Loucy (cell line): Measurements from ENCODE around the gene CNNM3.
"Not testable (repeated sequence)": the region's sequence is repeated elsewhere in the genome, so short reads cannot be mapped to it uniquely, and the experiment has no call there.

Experiments
- H2AFZ ChIP-seq: fragments of 200-600 bp; sonication (generic); 2 replicates; pipeline ENCODE4 v1.6.0; 2016; ENCODE audit warnings: antibody characterized with exemption, mild to moderate bottlenecking, low read length, moderate library complexity
- H3F3A ChIP-seq: fragments of 200-600 bp; 2 replicates; pipeline ENCODE4 v1.6.0; 2016; ENCODE audit warnings: antibody characterized with exemption, low read depth, mild to moderate bottlenecking
- H3K27me3 ChIP-seq: fragments of 200-600 bp; sonication (generic); 2 replicates; pipeline ENCODE4 v1.6.1; 2014; ENCODE audit warnings: low read length, mild to moderate bottlenecking; ENCODE audit not compliant: insufficient read depth, poor library complexity, severe bottlenecking
- H3K36me3 ChIP-seq: fragments of 200-600 bp; sonication (generic); 2 replicates; pipeline ENCODE4 v1.6.1; 2016; ENCODE audit warnings: low read length; ENCODE audit not compliant: insufficient read depth
- H3K4me1 ChIP-seq: fragments of 200-600 bp; sonication (generic); 2 replicates; pipeline ENCODE4 v1.5.1; 2014; ENCODE audit warnings: low read length, mild to moderate bottlenecking; ENCODE audit not compliant: insufficient read depth, poor library complexity, severe bottlenecking
- H3K4me2 ChIP-seq: fragments of 200-600 bp; sonication (generic); 2 replicates; pipeline ENCODE4 v1.6.0; 2014; ENCODE audit warnings: antibody characterized with exemption, low read length, low read depth, mild to moderate bottlenecking; ENCODE audit not compliant: poor library complexity, severe bottlenecking
- H3K4me3 ChIP-seq: fragments of 200-600 bp; sonication (generic); 2 replicates; pipeline ENCODE4 v1.5.1; 2014; ENCODE audit warnings: low read length, mild to moderate bottlenecking, mixed read lengths; ENCODE audit not compliant: poor library complexity, severe bottlenecking
- H3K79me2 ChIP-seq: fragments of 200-600 bp; sonication (generic); 2 replicates; pipeline ENCODE4 v1.6.1; 2014; ENCODE audit warnings: low read length; ENCODE audit not compliant: insufficient read depth
- H3K9ac ChIP-seq: fragments of 200-600 bp; sonication (generic); 2 replicates; pipeline ENCODE4 v1.6.0; 2014; ENCODE audit warnings: mild to moderate bottlenecking, low read depth, low read length, moderate library complexity; ENCODE audit not compliant: poor library complexity, severe bottlenecking
- H3K9me2 ChIP-seq: fragments of 200-600 bp; sonication (generic); replicated peaks from 2 replicates; pipeline ENCODE4 v1.6.1; 2016; ENCODE audit warnings: low read depth, low read length, mixed read lengths
- H3K9me3 ChIP-seq: fragments of 200-600 bp; sonication (generic); 2 replicates; pipeline ENCODE4 v1.6.1; 2014; ENCODE audit warnings: mild to moderate bottlenecking, antibody characterized with exemption, low read length, low read depth; ENCODE audit not compliant: insufficient read depth
- H4K20me1 ChIP-seq: fragments of 200-600 bp; sonication (generic); 2 replicates; pipeline ENCODE4 v1.6.0; 2014; ENCODE audit warnings: antibody characterized with exemption, low read length, mild to moderate bottlenecking; ENCODE audit not compliant: insufficient read depth, poor library complexity, severe bottlenecking
- CTCF ChIP-seq: fragments of 200-600 bp; sonication (generic); conservative IDR thresholded peaks from 2 replicates; pipeline ENCODE4 v1.5.1; 2014; ENCODE audit warnings: mild to moderate bottlenecking, antibody characterized with exemption, low read length
- EZH2phosphoT487 ChIP-seq: fragments of 200-600 bp; IDR thresholded peaks from 2 replicates; pipeline ENCODE4 v1.6.1; 2018; ENCODE audit warnings: antibody characterized with exemption, mild to moderate bottlenecking, moderate library complexity, borderline replicate concordance

Gene CNNM3

GRCh38 chr2:96789245-96789617, 26.8 kb upstream of the CNNM3 start:
- no peak overlapping the region for H2AFZ ChIP-seq
- no peaks in the 10 kb centered on the region for H3K79me2 ChIP-seq
- no peaks in the 10 kb centered on the region for H3K27me3 ChIP-seq
- H3K36me3 ChIP-seq = no peaks in the 10 kb centered on the region
- H3K4me2 ChIP-seq = no peak overlapping the region
- H3K9ac ChIP-seq = no peak overlapping the region
- H3K9me2 ChIP-seq = no peaks in the 10 kb centered on the region
- H3F3A ChIP-seq = no peaks in the 10 kb centered on the region
- TF ChIP-seq EZH2phosphoT487 = no peak
- TF ChIP-seq CTCF = no peak
- H4K20me1 ChIP-seq = no peaks in the 10 kb centered on the region
- no peaks in the 10 kb centered on the region for H3K9me3 ChIP-seq
- H3K4me3 ChIP-seq = no peak overlapping the region
- no peaks in the 10 kb centered on the region for H3K4me1 ChIP-seq

GRCh38 chr2:96792772-96793749, 23.0 kb upstream of the CNNM3 start:
- H3K9ac ChIP-seq = no peak overlapping the region
- no peak overlapping the region for H3K4me2 ChIP-seq
- no peaks in the 10 kb centered on the region for H3K36me3 ChIP-seq
- H3K4me1 ChIP-seq = no peaks in the 10 kb centered on the region
- H2AFZ ChIP-seq = no peak overlapping the region
- H3K9me3 ChIP-seq = no peaks in the 10 kb centered on the region
- no peak for TF ChIP-seq EZH2phosphoT487
- H3K79me2 ChIP-seq = no peaks in the 10 kb centered on the region
- H3K9me2 ChIP-seq = no peaks in the 10 kb centered on the region
- no peaks in the 10 kb centered on the region for H4K20me1 ChIP-seq
- H3F3A ChIP-seq = no peaks in the 10 kb centered on the region
- H3K4me3 ChIP-seq = no peak overlapping the region
- H3K27me3 ChIP-seq = no peaks in the 10 kb centered on the region

- no peaks in the 10 kb centered on the region for H3K4me1 ChIP-seq
- no peaks in the 10 kb centered on the region for H4K20me1 ChIP-seq
- H3K9ac ChIP-seq = no peak overlapping the region
- H3K9me3 ChIP-seq = no peaks in the 10 kb centered on the region
- H3K27me3 ChIP-seq = no peaks in the 10 kb centered on the region
- no peak overlapping the region for H3K4me3 ChIP-seq
- TF ChIP-seq EZH2phosphoT487 = no peak
- TF ChIP-seq CTCF = no peak
- H3F3A ChIP-seq = no peaks in the 10 kb centered on the region
- no peaks in the 10 kb centered on the region for H3K36me3 ChIP-seq
- H3K79me2 ChIP-seq = no peaks in the 10 kb centered on the region
- H3K9me2 ChIP-seq = no peaks in the 10 kb centered on the region
- no peak overlapping the region for H3K4me2 ChIP-seq
- no peak overlapping the region for H2AFZ ChIP-seq
Measured at GRCh38 chr2:96795076-96795475, 21.0 kb upstream of the CNNM3 start.

- H4K20me1 ChIP-seq = not testable (repeated sequence)
Measured at GRCh38 chr2:96796497-96796896, 19.6 kb upstream of the CNNM3 start.

More at GRCh38 chr2:96796497-96796896, 19.6 kb upstream of the CNNM3 start:
- not testable (repeated sequence) for H3K27me3 ChIP-seq, H3F3A ChIP-seq, H3K9me3 ChIP-seq, H3K4me1 ChIP-seq, H2AFZ ChIP-seq, H3K4me2 ChIP-seq, H3K9ac ChIP-seq, H3K9me2 ChIP-seq, H3K4me3 ChIP-seq, H3K79me2 ChIP-seq, H3K36me3 ChIP-seq
